HepG2 (cell line): ENCODE data around the gene ZFAND2B. TPM values are rescaled to one million over a fixed set of nuclear protein-coding genes. Genes with fewer than 3 reads are reported as not detected.
A peak's percentile ranks its signal among the peaks of the same experiment; 100 is the strongest.

Experiments
- CEBPG ChIP-seq: IDR thresholded peaks from 2 replicates; pipeline ENCODE4 v1.6.1; 2016
- EZH2 ChIP-seq: conservative IDR thresholded peaks from 2 replicates; pipeline ENCODE4 v1.6.1; 2012; ENCODE audit warnings: mild to moderate bottlenecking, low read depth, low read length, moderate library complexity
- FOXO4 ChIP-seq: sonication (generic); formaldehyde crosslinking; conservative IDR thresholded peaks from 2 replicates; pipeline ENCODE4 v1.8.1; 2023; ENCODE audit warnings: missing genetic modification reagents
- HNRNPLL ChIP-seq: fragments of 200-400 bp; formaldehyde crosslinking; IDR thresholded peaks from 2 replicates; pipeline ENCODE4 v1.6.1; 2017; ENCODE audit warnings: mild to moderate bottlenecking, low read depth, low read length; ENCODE audit not compliant: poor library complexity, severe bottlenecking
- KLF15 ChIP-seq: sonication (generic); formaldehyde crosslinking; IDR thresholded peaks from 2 replicates; pipeline ENCODE4 v1.8.1; 2023; ENCODE audit warnings: borderline replicate concordance, mild to moderate bottlenecking, inconsistent platforms, missing genetic modification reagents, mixed read lengths
- KLF16 ChIP-seq, 2 experiments: sonication (generic) in 1 of 2; formaldehyde crosslinking in 1 of 2; IDR thresholded peaks; 2 replicates each; pipeline versions ENCODE4 v1.6.1 to v1.8.0; 2016 to 2023; ENCODE audit warnings: missing genetic modification reagents in 2 of 2, missing compliant biosample characterization in 1 of 2
- MED1 ChIP-seq: sonication (generic); formaldehyde crosslinking; IDR thresholded peaks from 2 replicates; pipeline ENCODE4 v1.4.0; 2020; ENCODE audit warnings: missing genetic modification reagents
- SIN3A ChIP-seq: IDR thresholded peaks from 2 replicates; pipeline ENCODE4 v1.6.1; 2011; ENCODE audit warnings: low read depth, mild to moderate bottlenecking, control low read depth, low read length, borderline replicate concordance
- TEAD2 ChIP-seq: sonication (generic); formaldehyde crosslinking; IDR thresholded peaks from 2 replicates; pipeline ENCODE4 v1.9.0; 2021; ENCODE audit warnings: missing genetic modification reagents
- ZNF136 ChIP-seq: sonication (generic); formaldehyde crosslinking; IDR thresholded peaks from 2 replicates; pipeline ENCODE4 v1.8.1; 2022; ENCODE audit warnings: low read depth, mild to moderate bottlenecking, moderate library complexity, missing genetic modification reagents
- ZNF563 ChIP-seq: sonication (generic); formaldehyde crosslinking; IDR thresholded peaks from 2 replicates; pipeline ENCODE4 v1.8.0; 2022; ENCODE audit warnings: mild to moderate bottlenecking, moderate library complexity, missing genetic modification reagents
- ZNF704 ChIP-seq: sonication (generic); formaldehyde crosslinking; IDR thresholded peaks from 2 replicates; pipeline ENCODE4 v1.8.1; 2023; ENCODE audit warnings: mild to moderate bottlenecking, inconsistent platforms, moderate library complexity, missing genetic modification reagents, borderline replicate concordance
- polyA plus RNA-seq, 8 experiments: library from polyadenylated mRNA; depleted of rRNA in 3 of 8; stranded (reverse) in 7 of 8; unstranded in 1 of 8; fragments of >200 nt; fragmentation: Illumina TruSeq in 4 of 8; extraction: Trizol in 4 of 8; gene quantifications; 2 replicates each; pipeline versions ENCODE4 v1.2.1 to v1.2.3, GENCODE V29; 2011 to 2016; ENCODE audit warnings: low read depth in 4 of 8, missing spikeins in 1 of 8, mixed read lengths in 1 of 8; ENCODE audit not compliant: insufficient read depth in 1 of 8
- total RNA-seq, 5 experiments: library from RNA; depleted of rRNA; stranded (reverse); fragments of >200 nt; fragmentation: Illumina TruSeq; extraction: Trizol; gene quantifications; 2 replicates each; pipeline ENCODE4 v1.2.3, GENCODE V29; 2016; ENCODE audit warnings: low read depth in 1 of 5
- TF ChIP-seq, protein P1 (sequence below): sonication (generic); formaldehyde crosslinking; IDR thresholded peaks from 2 replicates; pipeline ENCODE4 v1.4.0; 2020; ENCODE audit warnings: missing genetic modification reagents, borderline replicate concordance
- TF ChIP-seq, protein P2 (sequence below): sonication (generic); formaldehyde crosslinking; IDR thresholded peaks from 2 replicates; pipeline ENCODE4 v1.5.0; 2020; ENCODE audit warnings: mild to moderate bottlenecking, low read depth, missing genetic modification reagents, borderline replicate concordance
- TF ChIP-seq, protein P3 (sequence below): sonication (generic); formaldehyde crosslinking; IDR thresholded peaks from 2 replicates; pipeline ENCODE4 v1.4.0; 2020; ENCODE audit warnings: missing genetic modification reagents

ZFAND2B gene
- total and polyA plus RNA-seq, 2 of the 13 experiments (the other 11 are each of a cell fraction or from before 2014, with no cell fraction given): 53.3 to 115 TPM

- TF ChIP-seq ZNF563 (CRISPR knock-in tag): peak; percentile 98
- TF ChIP-seq, protein P1, sequence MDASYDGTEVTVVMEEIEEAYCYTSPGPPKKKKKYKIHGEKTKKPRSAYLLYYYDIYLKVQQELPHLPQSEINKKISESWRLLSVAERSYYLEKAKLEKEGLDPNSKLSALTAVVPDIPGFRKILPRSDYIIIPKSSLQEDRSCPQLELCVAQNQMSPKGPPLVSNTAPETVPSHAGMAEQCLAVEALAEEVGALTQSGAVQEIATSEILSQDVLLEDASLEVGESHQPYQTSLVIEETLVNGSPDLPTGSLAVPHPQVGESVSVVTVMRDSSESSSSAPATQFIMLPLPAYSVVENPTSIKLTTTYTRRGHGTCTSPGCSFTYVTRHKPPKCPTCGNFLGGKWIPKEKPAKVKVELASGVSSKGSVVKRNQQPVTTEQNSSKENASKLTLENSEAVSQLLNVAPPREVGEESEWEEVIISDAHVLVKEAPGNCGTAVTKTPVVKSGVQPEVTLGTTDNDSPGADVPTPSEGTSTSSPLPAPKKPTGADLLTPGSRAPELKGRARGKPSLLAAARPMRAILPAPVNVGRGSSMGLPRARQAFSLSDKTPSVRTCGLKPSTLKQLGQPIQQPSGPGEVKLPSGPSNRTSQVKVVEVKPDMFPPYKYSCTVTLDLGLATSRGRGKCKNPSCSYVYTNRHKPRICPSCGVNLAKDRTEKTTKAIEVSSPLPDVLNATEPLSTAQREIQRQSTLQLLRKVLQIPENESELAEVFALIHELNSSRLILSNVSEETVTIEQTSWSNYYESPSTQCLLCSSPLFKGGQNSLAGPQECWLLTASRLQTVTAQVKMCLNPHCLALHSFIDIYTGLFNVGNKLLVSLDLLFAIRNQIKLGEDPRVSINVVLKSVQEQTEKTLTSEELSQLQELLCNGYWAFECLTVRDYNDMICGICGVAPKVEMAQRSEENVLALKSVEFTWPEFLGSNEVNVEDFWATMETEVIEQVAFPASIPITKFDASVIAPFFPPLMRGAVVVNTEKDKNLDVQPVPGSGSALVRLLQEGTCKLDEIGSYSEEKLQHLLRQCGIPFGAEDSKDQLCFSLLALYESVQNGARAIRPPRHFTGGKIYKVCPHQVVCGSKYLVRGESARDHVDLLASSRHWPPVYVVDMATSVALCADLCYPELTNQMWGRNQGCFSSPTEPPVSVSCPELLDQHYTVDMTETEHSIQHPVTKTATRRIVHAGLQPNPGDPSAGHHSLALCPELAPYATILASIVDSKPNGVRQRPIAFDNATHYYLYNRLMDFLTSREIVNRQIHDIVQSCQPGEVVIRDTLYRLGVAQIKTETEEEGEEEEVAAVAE (CRISPR knock-in tag): peak; percentile 92; the same call in 1 of the 2 replicates
- peak; percentile 84 for TF ChIP-seq HNRNPLL
- TF ChIP-seq, protein P2, sequence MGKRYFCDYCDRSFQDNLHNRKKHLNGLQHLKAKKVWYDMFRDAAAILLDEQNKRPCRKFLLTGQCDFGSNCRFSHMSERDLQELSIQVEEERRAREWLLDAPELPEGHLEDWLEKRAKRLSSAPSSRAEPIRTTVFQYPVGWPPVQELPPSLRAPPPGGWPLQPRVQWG (CRISPR knock-in tag): no peak
- TF ChIP-seq KLF15 (CRISPR knock-in tag): peak; percentile 64; the same call in 1 of the 2 replicates
- TF ChIP-seq KLF16 (CRISPR knock-in tag; IDR thresholded peaks at IDR 0.05): peak; percentile 6 to 95; a peak in 2 of 4 replicates
- TF ChIP-seq MED1 (CRISPR knock-in tag): peak; percentile 85; the same call in 1 of the 2 replicates
- peak; percentile 83; the same call in 1 of the 2 replicates for TF ChIP-seq SIN3A
- TF ChIP-seq ZNF136 (CRISPR knock-in tag): peak; percentile 95
- TF ChIP-seq, protein P3, sequence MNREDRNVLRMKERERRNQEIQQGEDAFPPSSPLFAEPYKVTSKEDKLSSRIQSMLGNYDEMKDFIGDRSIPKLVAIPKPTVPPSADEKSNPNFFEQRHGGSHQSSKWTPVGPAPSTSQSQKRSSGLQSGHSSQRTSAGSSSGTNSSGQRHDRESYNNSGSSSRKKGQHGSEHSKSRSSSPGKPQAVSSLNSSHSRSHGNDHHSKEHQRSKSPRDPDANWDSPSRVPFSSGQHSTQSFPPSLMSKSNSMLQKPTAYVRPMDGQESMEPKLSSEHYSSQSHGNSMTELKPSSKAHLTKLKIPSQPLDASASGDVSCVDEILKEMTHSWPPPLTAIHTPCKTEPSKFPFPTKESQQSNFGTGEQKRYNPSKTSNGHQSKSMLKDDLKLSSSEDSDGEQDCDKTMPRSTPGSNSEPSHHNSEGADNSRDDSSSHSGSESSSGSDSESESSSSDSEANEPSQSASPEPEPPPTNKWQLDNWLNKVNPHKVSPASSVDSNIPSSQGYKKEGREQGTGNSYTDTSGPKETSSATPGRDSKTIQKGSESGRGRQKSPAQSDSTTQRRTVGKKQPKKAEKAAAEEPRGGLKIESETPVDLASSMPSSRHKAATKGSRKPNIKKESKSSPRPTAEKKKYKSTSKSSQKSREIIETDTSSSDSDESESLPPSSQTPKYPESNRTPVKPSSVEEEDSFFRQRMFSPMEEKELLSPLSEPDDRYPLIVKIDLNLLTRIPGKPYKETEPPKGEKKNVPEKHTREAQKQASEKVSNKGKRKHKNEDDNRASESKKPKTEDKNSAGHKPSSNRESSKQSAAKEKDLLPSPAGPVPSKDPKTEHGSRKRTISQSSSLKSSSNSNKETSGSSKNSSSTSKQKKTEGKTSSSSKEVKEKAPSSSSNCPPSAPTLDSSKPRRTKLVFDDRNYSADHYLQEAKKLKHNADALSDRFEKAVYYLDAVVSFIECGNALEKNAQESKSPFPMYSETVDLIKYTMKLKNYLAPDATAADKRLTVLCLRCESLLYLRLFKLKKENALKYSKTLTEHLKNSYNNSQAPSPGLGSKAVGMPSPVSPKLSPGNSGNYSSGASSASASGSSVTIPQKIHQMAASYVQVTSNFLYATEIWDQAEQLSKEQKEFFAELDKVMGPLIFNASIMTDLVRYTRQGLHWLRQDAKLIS (CRISPR knock-in tag): peak; percentile 84
- TF ChIP-seq EZH2: no peak
- no peak for TF ChIP-seq TEAD2 (CRISPR knock-in tag)
- TF ChIP-seq CEBPG: peak; percentile 30; the same call in 1 of the 2 replicates
- peak; percentile 99 for TF ChIP-seq FOXO4 (CRISPR knock-in tag)
- TF ChIP-seq ZNF704 (CRISPR knock-in tag): peak; percentile 73
Observed at GRCh38 chr2:219218732-219219701, 12.4 kb downstream of the ZFAND2B start, which contains the start of gene ABCB6 (continued).
